H9 (cell line): ENCODE measurements around the gene STX7. TPM values are rescaled to one million over a fixed set of nuclear protein-coding genes. Genes with fewer than 3 reads are reported as not detected.

ENCODE experiments used
- DNase-seq: peaks from one replicate; pipeline ENCODE4 v3.0.0-alpha.2; 2017
- H2AFZ ChIP-seq: one replicate; pipeline ENCODE4 v1.6.1; 2013; ENCODE audit warnings: mild to moderate bottlenecking, low read length, control low read depth, moderate library complexity
- H2AK5ac ChIP-seq: 2 replicates; pipeline ENCODE4 v1.6.1; 2013; ENCODE audit warnings: low read length, control low read depth, mixed read lengths; ENCODE audit not compliant: insufficient read length
- H2BK120ac ChIP-seq: one replicate; pipeline ENCODE4 v1.6.1; 2013; ENCODE audit warnings: low read depth, mild to moderate bottlenecking, low read length, control low read depth, inconsistent platforms; ENCODE audit not compliant: poor library complexity, severe bottlenecking
- H2BK12ac ChIP-seq: 2 replicates; pipeline ENCODE4 v1.6.1; 2013; ENCODE audit warnings: low read length, control low read depth, mixed read lengths, low read depth; ENCODE audit not compliant: insufficient read length
- H2BK15ac ChIP-seq: 2 replicates; pipeline ENCODE4 v1.6.1; 2013; ENCODE audit warnings: low read depth, low read length, control low read depth
- H2BK20ac ChIP-seq: one replicate; pipeline ENCODE4 v1.6.1; 2013; ENCODE audit warnings: low read depth, mild to moderate bottlenecking, low read length, control low read depth, inconsistent platforms; ENCODE audit not compliant: poor library complexity, severe bottlenecking
- H2BK5ac ChIP-seq: 2 replicates; pipeline ENCODE4 v1.6.1; 2013; ENCODE audit warnings: low read length, control low read depth, mixed read lengths; ENCODE audit not compliant: insufficient read length
- H3K14ac ChIP-seq: 2 replicates; pipeline ENCODE4 v1.6.1; 2013; ENCODE audit warnings: low read length, control low read depth; ENCODE audit not compliant: insufficient read depth
- H3K18ac ChIP-seq: 2 replicates; pipeline ENCODE4 v1.6.1; 2013; ENCODE audit warnings: low read depth, mild to moderate bottlenecking, mixed read lengths, low read length, control low read depth; ENCODE audit not compliant: insufficient read length
- H3K23ac ChIP-seq: 2 replicates; pipeline ENCODE4 v1.6.1; 2013; ENCODE audit warnings: low read length, control low read depth, mixed read lengths, low read depth; ENCODE audit not compliant: insufficient read length
- H3K23me2 ChIP-seq: 2 replicates; pipeline ENCODE4 v1.6.1; 2013; ENCODE audit warnings: low read depth, mild to moderate bottlenecking, mixed read lengths, low read length, control low read depth; ENCODE audit not compliant: insufficient read length, poor library complexity, severe bottlenecking
- H3K27ac ChIP-seq: 2 replicates; pipeline ENCODE4 v1.5.1; 2013; ENCODE audit warnings: low read length, control low read depth, mixed read lengths, low read depth; ENCODE audit not compliant: insufficient read length
- H3K27me3 ChIP-seq: 2 replicates; pipeline ENCODE4 v1.6.1; 2013; ENCODE audit warnings: low read length, control low read depth, inconsistent platforms; ENCODE audit not compliant: insufficient read depth
- H3K4ac ChIP-seq: 2 replicates; pipeline ENCODE4 v1.6.1; 2013; ENCODE audit warnings: low read depth, mild to moderate bottlenecking, control low read depth, inconsistent platforms, low read length, moderate library complexity
- H3K4me1 ChIP-seq: 2 replicates; pipeline ENCODE4 v1.6.1; 2013; ENCODE audit warnings: low read length, control low read depth, inconsistent platforms; ENCODE audit not compliant: insufficient read depth
- H3K4me2 ChIP-seq: 2 replicates; pipeline ENCODE4 v1.6.1; 2013; ENCODE audit warnings: low read length, control low read depth, mixed read lengths; ENCODE audit not compliant: insufficient read length, insufficient read depth
- H3K56ac ChIP-seq: 2 replicates; pipeline ENCODE4 v1.6.1; 2013; ENCODE audit warnings: low read depth, mild to moderate bottlenecking, mixed read lengths, low read length, control low read depth; ENCODE audit not compliant: insufficient read length
- H3K79me1 ChIP-seq: 2 replicates; pipeline ENCODE4 v1.6.1; 2013; ENCODE audit warnings: low read depth, mild to moderate bottlenecking, moderate library complexity, low read length, control low read depth, inconsistent platforms; ENCODE audit not compliant: insufficient read depth, poor library complexity, severe bottlenecking
- H3K79me2 ChIP-seq: 2 replicates; pipeline ENCODE4 v1.6.1; 2013; ENCODE audit warnings: low read length, control low read depth, inconsistent platforms; ENCODE audit not compliant: insufficient read depth
- H3K9ac ChIP-seq: 2 replicates; pipeline ENCODE4 v1.6.1; 2013; ENCODE audit warnings: low read length, control low read depth, mixed read lengths; ENCODE audit not compliant: insufficient read length; ENCODE audit errors: extremely low read depth
- H3K9me3 ChIP-seq: one replicate; pipeline ENCODE4 v1.6.1; 2013; ENCODE audit warnings: low read depth, low read length, inconsistent platforms; ENCODE audit not compliant: control insufficient read depth
- H3T11ph ChIP-seq: one replicate; pipeline ENCODE4 v1.6.1; 2013; ENCODE audit warnings: mild to moderate bottlenecking, low read length, control low read depth, inconsistent platforms
- H4K20me1 ChIP-seq: one replicate; pipeline ENCODE4 v1.6.1; 2013; ENCODE audit not compliant: control insufficient read depth, insufficient read length, insufficient read depth
- H4K5ac ChIP-seq: 2 replicates; pipeline ENCODE4 v1.6.1; 2013; ENCODE audit warnings: low read depth, mild to moderate bottlenecking, mixed read lengths, low read length, control low read depth; ENCODE audit not compliant: insufficient read length
- H4K8ac ChIP-seq: replicated peaks from 2 replicates; pipeline ENCODE4 v1.6.1; 2013; ENCODE audit warnings: low read length, control low read depth, mixed read lengths, low read depth; ENCODE audit not compliant: insufficient read length
- H4K91ac ChIP-seq: 2 replicates; pipeline ENCODE4 v1.6.1; 2013; ENCODE audit warnings: low read depth, mild to moderate bottlenecking, moderate library complexity, mixed read lengths, low read length, control low read depth; ENCODE audit not compliant: insufficient read length
- H3K27ac Mint-ChIP-seq, 3 experiments: 2 replicates in 2 of 3; 3 replicates in 1 of 3; pipeline ENCODE4 v1.8.0; 2020 to 2021; ENCODE audit warnings: mixed read lengths in 3 of 3, mild to moderate bottlenecking in 1 of 3, moderate library complexity in 1 of 3
- H3K27me3 Mint-ChIP-seq: 2 replicates; pipeline ENCODE4 v1.8.0; 2021; ENCODE audit warnings: low read depth, mild to moderate bottlenecking, moderate library complexity, mixed read lengths
- H3K36me3 Mint-ChIP-seq, 3 experiments: 2 replicates in 2 of 3; 3 replicates in 1 of 3; pipeline ENCODE4 v1.8.0; 2020 to 2021; ENCODE audit warnings: low read depth in 3 of 3, mixed read lengths in 3 of 3; ENCODE audit not compliant: insufficient read depth in 1 of 3
- H3K4me1 Mint-ChIP-seq, 2 experiments: 2 replicates each; pipeline ENCODE4 v1.8.0; 2020; ENCODE audit warnings: mixed read lengths in 2 of 2
- H3K4me3 Mint-ChIP-seq, 2 experiments: 2 replicates in 1 of 2; 3 replicates in 1 of 2; pipeline ENCODE4 v1.8.0; 2020 to 2021; ENCODE audit warnings: mild to moderate bottlenecking in 2 of 2, mixed read lengths in 2 of 2, moderate library complexity in 1 of 2
- H3K9me3 Mint-ChIP-seq, 2 experiments: 2 replicates in 1 of 2; 3 replicates in 1 of 2; pipeline ENCODE4 v1.8.0; 2020; ENCODE audit warnings: mild to moderate bottlenecking in 2 of 2, mixed read lengths in 2 of 2, moderate library complexity in 1 of 2
- WGBS: extraction: QIAGEN DNeasy Blood & Tissue Kit; methylation state at CpG from one replicate; pipeline ENCODE4 v1.1.7; 2013; ENCODE audit warnings: missing lambda C conversion rate, low lambda C conversion rate, mixed read lengths; ENCODE audit not compliant: insufficient read length; ENCODE audit errors: extremely low coverage; 5-methylcytosine and 5-hydroxymethylcytosine counted together
- total RNA-seq: library from RNA; stranded (reverse); gene quantifications from 2 replicates; pipeline ENCODE4 v1.2.1, GENCODE V29; 2021
- TF ChIP-seq, protein P1 (sequence below): fragments of 200-600 bp; sonication (generic); conservative IDR thresholded peaks from 3 replicates; pipeline ENCODE4 v1.8.0; 2021; ENCODE audit warnings: antibody characterized with exemption, mild to moderate bottlenecking

STX7 gene
- total RNA-seq, 1 experiment from 2014 or later, result 30.0 TPM

DNA sequence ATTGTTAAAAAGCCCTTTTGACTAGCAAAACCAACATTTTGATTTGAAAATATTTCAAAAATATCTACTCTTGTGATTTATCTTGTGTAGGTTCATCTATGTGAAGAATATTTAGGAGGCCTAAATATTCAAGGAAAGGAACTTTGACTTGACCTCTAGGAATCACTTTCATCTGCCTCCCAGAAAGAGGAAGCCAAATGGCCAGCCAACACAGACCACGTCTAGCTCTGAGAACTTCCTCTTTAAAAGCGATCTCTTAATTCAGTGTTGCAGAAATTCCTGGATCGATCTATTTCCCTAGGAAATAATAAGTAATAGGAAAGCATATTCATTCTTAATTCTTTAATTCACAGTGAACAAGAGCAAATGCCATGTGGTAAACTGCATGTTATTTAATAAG is 102.1 kb downstream of the STX7 start:
- no peak overlapping the region for H3K9ac ChIP-seq
- no peak overlapping the region for H2BK12ac ChIP-seq
- H3K14ac ChIP-seq, result no peak overlapping the region
- H3K79me2 ChIP-seq, result no peaks in the 10 kb centered on the region
- H3K23ac ChIP-seq, result no peak overlapping the region
- H3K27me3 ChIP-seq, result no peaks in the 10 kb centered on the region
- H4K8ac ChIP-seq, result no peak overlapping the region
- no peaks in the 10 kb centered on the region for H3K36me3 Mint-ChIP-seq
- WGBS, result no CpG with 5 or more reads among the region's 3 CpGs
- H3K18ac ChIP-seq, result no peak overlapping the region
- H3T11ph ChIP-seq, result no peak overlapping the region
- no peaks in the 10 kb centered on the region for H3K79me1 ChIP-seq
- H3K9me3 Mint-ChIP-seq, result no peaks in the 10 kb centered on the region
- no peak overlapping the region for H2BK120ac ChIP-seq
- no peak overlapping the region for H2AFZ ChIP-seq
- H4K5ac ChIP-seq, result no peak overlapping the region
- H2AK5ac ChIP-seq, result no peak overlapping the region
- H2BK5ac ChIP-seq, result no peak overlapping the region
- TF ChIP-seq, protein P1, sequence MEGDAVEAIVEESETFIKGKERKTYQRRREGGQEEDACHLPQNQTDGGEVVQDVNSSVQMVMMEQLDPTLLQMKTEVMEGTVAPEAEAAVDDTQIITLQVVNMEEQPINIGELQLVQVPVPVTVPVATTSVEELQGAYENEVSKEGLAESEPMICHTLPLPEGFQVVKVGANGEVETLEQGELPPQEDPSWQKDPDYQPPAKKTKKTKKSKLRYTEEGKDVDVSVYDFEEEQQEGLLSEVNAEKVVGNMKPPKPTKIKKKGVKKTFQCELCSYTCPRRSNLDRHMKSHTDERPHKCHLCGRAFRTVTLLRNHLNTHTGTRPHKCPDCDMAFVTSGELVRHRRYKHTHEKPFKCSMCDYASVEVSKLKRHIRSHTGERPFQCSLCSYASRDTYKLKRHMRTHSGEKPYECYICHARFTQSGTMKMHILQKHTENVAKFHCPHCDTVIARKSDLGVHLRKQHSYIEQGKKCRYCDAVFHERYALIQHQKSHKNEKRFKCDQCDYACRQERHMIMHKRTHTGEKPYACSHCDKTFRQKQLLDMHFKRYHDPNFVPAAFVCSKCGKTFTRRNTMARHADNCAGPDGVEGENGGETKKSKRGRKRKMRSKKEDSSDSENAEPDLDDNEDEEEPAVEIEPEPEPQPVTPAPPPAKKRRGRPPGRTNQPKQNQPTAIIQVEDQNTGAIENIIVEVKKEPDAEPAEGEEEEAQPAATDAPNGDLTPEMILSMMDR, result no peak
- H3K4me2 ChIP-seq, result no peak overlapping the region
- H3K9me3 ChIP-seq, result no peaks in the 10 kb centered on the region
- no peak overlapping the region for H3K4me3 Mint-ChIP-seq
- H3K27ac ChIP-seq, result no peak overlapping the region
- H3K4me1 Mint-ChIP-seq, result no peaks in the 10 kb centered on the region
- no peaks in the 10 kb centered on the region for H4K20me1 ChIP-seq
- H3K27ac Mint-ChIP-seq, result no peak overlapping the region
- no peak overlapping the region for H3K56ac ChIP-seq
- peaks cover 4% of the 10 kb centered on the region for H3K27me3 Mint-ChIP-seq
- H3K4ac ChIP-seq, result no peak overlapping the region
- H4K91ac ChIP-seq, result no peak overlapping the region
- no peaks in the 10 kb centered on the region for H3K23me2 ChIP-seq
- no peak overlapping the region for H2BK20ac ChIP-seq
- no peak overlapping the region for H2BK15ac ChIP-seq
- no peak for DNase-seq
- no peaks in the 10 kb centered on the region for H3K4me1 ChIP-seq
